H1 (cell line): ENCODE results near the gene MYCBP2. TPM values are rescaled to one million over a fixed set of nuclear protein-coding genes. Genes with fewer than 3 reads are reported as not detected.

Source experiments
- CTCF ChIA-PET: fragments of 300-600 bp; sonication (Branson Sonifier 250); formaldehyde crosslinking; loops from one replicate; lab custom pipeline; 2021; ENCODE audit not compliant: partially characterized antibody; lab: Charles Lee
- POLR2A ChIA-PET: fragments of 300-600 bp; sonication (Branson Sonifier 250); formaldehyde crosslinking; loops from one replicate; lab custom pipeline; 2021; ENCODE audit warnings: inconsistent platforms; ENCODE audit not compliant: partially characterized antibody; lab: Charles Lee
- DNase-seq, 2 experiments: peaks; one replicate each; pipeline versions ENCODE4 v3.0.0 to v3.0.0-alpha.2; 2010 to 2022; ENCODE audit warnings: low spot score in 2 of 2, low read depth in 1 of 2, mixed read lengths in 1 of 2
- FAIRE-seq: peaks from 2 replicates; lab custom pipeline; 2011; peaks lifted over from hg19 to GRCh38; lab: Jason Lieb, UNC
- H2AFZ ChIP-seq: 2 replicates; pipeline ENCODE4 v1.8.1; 2012; ENCODE audit warnings: low read length, inconsistent platforms
- H2AK5ac ChIP-seq: 2 replicates; pipeline ENCODE4 v1.6.1; 2013; ENCODE audit warnings: low read depth, low read length
- H2BK120ac ChIP-seq: replicated peaks from 2 replicates; pipeline ENCODE3; 2013; ENCODE audit warnings: low read depth, low read length, inconsistent platforms
- H2BK12ac ChIP-seq: 2 replicates; pipeline ENCODE4 v1.6.1; 2013; ENCODE audit warnings: low read depth, low read length
- H2BK15ac ChIP-seq: 2 replicates; pipeline ENCODE4 v1.6.1; 2013; ENCODE audit warnings: low read length
- H2BK20ac ChIP-seq: 2 replicates; pipeline ENCODE4 v1.6.1; 2013; ENCODE audit warnings: low read length
- H2BK5ac ChIP-seq: 2 replicates; pipeline ENCODE4 v1.6.1; 2013; ENCODE audit warnings: low read depth, low read length
- H3K14ac ChIP-seq: 2 replicates; pipeline ENCODE4 v1.6.1; 2013; ENCODE audit warnings: inconsistent platforms; ENCODE audit not compliant: insufficient read length
- H3K18ac ChIP-seq: 2 replicates; pipeline ENCODE4 v1.6.1; 2013; ENCODE audit warnings: low read length; ENCODE audit errors: extremely low read depth
- H3K23ac ChIP-seq: 2 replicates; pipeline ENCODE4 v1.6.1; 2013; ENCODE audit warnings: inconsistent platforms; ENCODE audit not compliant: insufficient read length
- H3K23me2 ChIP-seq: 2 replicates; pipeline ENCODE4 v1.6.1; 2013; ENCODE audit warnings: low read depth, low read length
- H3K27ac ChIP-seq: 2 replicates; pipeline ENCODE4 v1.6.1; 2011; ENCODE audit warnings: low read depth, low read length, inconsistent platforms
- H3K27me3 ChIP-seq, 4 experiments: replicated peaks in 1 of 4; 1 replicate in 1 of 4; 2 replicates in 3 of 4; pipeline versions ENCODE4 v1.6.1 to v1.8.1; 2011 to 2013; ENCODE audit warnings: low read length in 3 of 4, mild to moderate bottlenecking in 3 of 4, inconsistent platforms in 2 of 4, mixed read lengths in 2 of 4, moderate library complexity in 1 of 4; ENCODE audit not compliant: control insufficient read depth in 3 of 4, insufficient read depth in 3 of 4; ENCODE audit errors: extremely low read depth in 1 of 4
- H3K36me3 ChIP-seq, 4 experiments: 2 replicates each; pipeline versions ENCODE4 v1.6.1 to v1.8.1; 2011 to 2013; ENCODE audit warnings: mild to moderate bottlenecking in 4 of 4, low read length in 3 of 4, moderate library complexity in 2 of 4, control low read depth in 1 of 4, inconsistent platforms in 1 of 4; ENCODE audit not compliant: insufficient read depth in 4 of 4, control insufficient read depth in 2 of 4
- H3K4ac ChIP-seq: replicated peaks from 2 replicates; pipeline ENCODE3; 2013; ENCODE audit warnings: low read length, low read depth, mixed read lengths, inconsistent platforms; ENCODE audit not compliant: insufficient read length
- H3K4me1 ChIP-seq, 4 experiments: replicated peaks in 1 of 4; 1 replicate in 1 of 4; 2 replicates in 3 of 4; pipeline versions ENCODE4 v1.6.1 to v1.8.1; 2011 to 2013; ENCODE audit warnings: low read length in 3 of 4, inconsistent platforms in 2 of 4, mixed read lengths in 1 of 4; ENCODE audit not compliant: insufficient read depth in 4 of 4, control insufficient read depth in 3 of 4
- H3K4me2 ChIP-seq, 2 experiments: 2 replicates each; pipeline versions ENCODE4 v1.6.1 to v1.8.1; 2011 to 2013; ENCODE audit warnings: low read depth in 2 of 2, low read length in 2 of 2, control low read depth in 1 of 2, inconsistent platforms in 1 of 2, mild to moderate bottlenecking in 1 of 2; ENCODE audit not compliant: insufficient read depth in 1 of 2
- H3K4me3 ChIP-seq, 4 experiments: fragments of 200-600, 300-600 bp in 1 of 4; sonication (generic), shearing (Covaris generic), sonication (Bioruptor Twin) in 1 of 4; 2 replicates each; pipeline versions ENCODE4 v1.5.1 to v1.8.1; 2011 to 2016; ENCODE audit warnings: low read length in 4 of 4, low read depth in 3 of 4, control low read depth in 2 of 4, inconsistent platforms in 2 of 4, mild to moderate bottlenecking in 2 of 4, mixed read lengths in 1 of 4, moderate library complexity in 1 of 4; ENCODE audit not compliant: insufficient read depth in 2 of 4; ENCODE audit errors: extremely low read depth in 1 of 4
- H3K56ac ChIP-seq: replicated peaks from 2 replicates; pipeline ENCODE3; 2013; ENCODE audit warnings: low read depth, mild to moderate bottlenecking, mixed read lengths, low read length, inconsistent platforms; ENCODE audit not compliant: insufficient read length
- H3K79me1 ChIP-seq: 2 replicates; pipeline ENCODE4 v1.6.1; 2013; ENCODE audit warnings: low read depth, low read length, control low read depth
- H3K79me2 ChIP-seq, 2 experiments: 2 replicates each; pipeline versions ENCODE4 v1.6.1 to v1.8.1; 2012 to 2013; ENCODE audit warnings: low read length in 2 of 2, mild to moderate bottlenecking in 2 of 2, inconsistent platforms in 1 of 2; ENCODE audit not compliant: insufficient read depth in 2 of 2, control insufficient read depth in 1 of 2
- H3K9ac ChIP-seq, 4 experiments: replicated peaks in 1 of 4; 1 replicate in 1 of 4; 2 replicates in 3 of 4; pipeline versions ENCODE4 v1.6.1 to v1.8.1; 2011 to 2013; ENCODE audit warnings: low read depth in 3 of 4, low read length in 3 of 4, control low read depth in 2 of 4, mild to moderate bottlenecking in 2 of 4, moderate library complexity in 2 of 4, inconsistent platforms in 1 of 4; ENCODE audit errors: extremely low read depth in 1 of 4
- H3K9me3 ChIP-seq, 2 experiments: 2 replicates each; pipeline versions ENCODE4 v1.6.1 to v1.8.1; 2012 to 2013; ENCODE audit warnings: mild to moderate bottlenecking in 2 of 2, moderate library complexity in 2 of 2, control low read depth in 1 of 2, inconsistent platforms in 1 of 2, low read depth in 1 of 2, low read length in 1 of 2, mixed read lengths in 1 of 2; ENCODE audit not compliant: insufficient read depth in 2 of 2
- H4K20me1 ChIP-seq, 2 experiments: replicated peaks in 1 of 2; 2 replicates each; pipeline versions ENCODE3 to v1.8.1; 2011 to 2013; ENCODE audit warnings: inconsistent platforms in 2 of 2, low read length in 2 of 2, mild to moderate bottlenecking in 1 of 2; ENCODE audit not compliant: insufficient read depth in 2 of 2, control insufficient read depth in 1 of 2
- H4K5ac ChIP-seq: 2 replicates; pipeline ENCODE4 v1.6.1; 2013; ENCODE audit warnings: low read length, low read depth, mixed read lengths, inconsistent platforms; ENCODE audit not compliant: insufficient read length
- H4K8ac ChIP-seq: 2 replicates; pipeline ENCODE4 v1.8.0; 2013; ENCODE audit warnings: mild to moderate bottlenecking, moderate library complexity, low read length, inconsistent platforms; ENCODE audit not compliant: insufficient read depth; ENCODE audit errors: extremely low read depth
- H4K91ac ChIP-seq: replicated peaks from 2 replicates; pipeline ENCODE3; 2013; ENCODE audit warnings: low read length, mixed read lengths, inconsistent platforms; ENCODE audit not compliant: insufficient read length
- CREB1 ChIP-seq: IDR thresholded peaks from 2 replicates; pipeline ENCODE4 v1.6.1; 2012; ENCODE audit warnings: inconsistent platforms
- KDM4A ChIP-seq: IDR thresholded peaks from one replicate; pipeline ENCODE4 v1.7.1; 2012; ENCODE audit warnings: low read depth, mild to moderate bottlenecking, moderate library complexity, low read length, inconsistent platforms; ENCODE audit not compliant: severe bottlenecking
- RAD21 ChIP-seq, 2 experiments: IDR thresholded peaks in 1 of 2; conservative IDR thresholded peaks in 1 of 2; 2 replicates each; pipeline ENCODE4 v1.6.1; 2011; ENCODE audit warnings: low read depth in 2 of 2, low read length in 2 of 2, improper control_type of control experiment in 1 of 2, inconsistent platforms in 1 of 2, mild to moderate bottlenecking in 1 of 2, moderate library complexity in 1 of 2
- SAP30 ChIP-seq: fragments of 300-600 bp; sonication (generic); IDR thresholded peaks from 2 replicates; pipeline ENCODE4 v1.7.1; 2012; ENCODE audit warnings: low read length, moderate library complexity, mild to moderate bottlenecking, inconsistent platforms; ENCODE audit not compliant: insufficient read depth, insufficient replicate concordance
- TBP ChIP-seq: IDR thresholded peaks from 2 replicates; pipeline ENCODE4 v1.6.1; 2011; ENCODE audit warnings: low read depth, low read length, improper control_type of control experiment
- WGBS, 2 experiments: shearing (Covaris generic) in 1 of 2; methylation state at CpG; one replicate each; pipeline versions ENCODE4 v1.1.6 to v1.1.7; 2013 to 2015; ENCODE audit warnings: low lambda C conversion rate in 2 of 2, mixed read lengths in 2 of 2, inconsistent platforms in 1 of 2, low coverage in 1 of 2, missing lambda C conversion rate in 1 of 2; ENCODE audit not compliant: insufficient replicate concordance in 2 of 2, insufficient coverage in 1 of 2, insufficient read length in 1 of 2; ENCODE audit errors: extremely low coverage in 1 of 2, missing lambda C conversion rate in 1 of 2; 5-methylcytosine and 5-hydroxymethylcytosine counted together
- polyA plus RNA-seq, 7 experiments: library from polyadenylated mRNA; depleted of rRNA in 3 of 7; stranded (reverse) in 5 of 7; unstranded in 2 of 7; fragments of >200 nt in 5 of 7; fragments of 200-250 nt in 2 of 7; gene quantifications; 1 replicate in 5 of 7; 2 replicates in 1 of 7; 4 replicates in 1 of 7; pipeline versions ENCODE4 v1.2.1 to v1.2.3, GENCODE V29; 2011 to 2013; ENCODE audit warnings: missing spikeins in 2 of 7, mixed read lengths in 2 of 7
- total RNA-seq: library from RNA; stranded (reverse); fragmentation: NEBNext Ultra II Directional; extraction: Animal tissue kit (Norgen Biotek cat#: 25700); gene quantifications from 2 replicates; pipeline ENCODE4 v1.2.1, GENCODE V29; 2021

MYCBP2 gene
- total and polyA plus RNA-seq, 2 of the 8 experiments (the other 6 are each of a cell fraction or from before 2014, with no cell fraction given), result 19.0 to 52.1 TPM

DNA sequence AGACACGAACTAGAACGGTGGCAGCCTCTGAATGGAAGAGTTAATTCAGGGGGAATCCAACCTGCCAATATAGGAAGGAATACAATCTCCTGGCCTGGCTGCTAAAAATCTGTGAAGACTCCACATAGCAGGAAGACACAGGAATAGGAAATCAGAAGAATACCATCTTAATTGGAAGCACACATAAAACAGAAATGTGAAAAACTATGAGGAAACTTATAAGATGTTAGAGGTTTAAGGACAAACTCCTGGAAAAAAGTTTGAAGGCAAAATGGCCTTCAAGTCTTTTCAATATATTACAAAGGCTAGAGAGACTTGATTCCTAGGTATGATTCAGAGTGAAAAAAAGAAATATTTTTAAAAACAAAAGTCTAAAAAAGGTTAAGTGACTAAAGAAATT is 221.8 kb downstream of the MYCBP2 start:
- WGBS, 2 experiments, result 94% methylated on average over 2 of the region's 2 CpGs; no CpG with 5 or more reads in 1 of the 2 experiments
- Histone ChIP-seq H3K14ac (no peak overlapping the region), H4K91ac (no peak overlapping the region), H2BK120ac (no peak overlapping the region), H4K8ac (no peak overlapping the region), H2BK20ac (no peak overlapping the region), H2AFZ (no peak overlapping the region), H2BK5ac (no peak overlapping the region), H3K4ac (no peak overlapping the region), H3K56ac (no peak overlapping the region), H3K79me1 (no peaks in the 10 kb centered on the region), H3K36me3 (peaks cover 0 to 6% (median 0%) of the 10 kb centered on the region in 4 experiments; a peak in 1 of 8 replicates), H3K23me2 (no peaks in the 10 kb centered on the region), H2BK15ac (no peak overlapping the region), H3K23ac (no peak overlapping the region), H3K9me3 (peaks cover 8 to 11% of the 10 kb centered on the region in 2 experiments; a peak in 3 of 4 replicates), H2AK5ac (no peak overlapping the region), H2BK12ac (no peak overlapping the region), H3K79me2 (no peaks in the 10 kb centered on the region), H3K4me1 (peaks cover 0 to 2% (median 0%) of the 10 kb centered on the region in 4 experiments; a peak in 1 of 7 replicates), H3K27ac (no peak overlapping the region), H3K9ac (no peak overlapping the region), H3K4me2 (no peak overlapping the region), H4K20me1 (no peaks in the 10 kb centered on the region), H3K18ac (no peak overlapping the region), H3K27me3 (no peaks in the 10 kb centered on the region), H3K4me3 (no peak overlapping the region), H4K5ac (no peak overlapping the region)
- POLR2A ChIA-PET, result no interaction called here
- DNase-seq, result no peak
- TF ChIP-seq TBP, result no peak
- TF ChIP-seq SAP30, result no peak
- no peak for TF ChIP-seq CREB1
- TF ChIP-seq RAD21 (IDR thresholded peaks at IDR 0.05 in 1 of 2, conservative IDR thresholded peaks at IDR 0.05 in 1 of 2; ENCODE audit: low read depth in 2 of 2, low read length in 2 of 2), result no peak
- TF ChIP-seq KDM4A, result no peak
- CTCF ChIA-PET, result no interaction called here
- FAIRE-seq, result no peak
